ENCODE measurements around the gene LPP.

DNA sequence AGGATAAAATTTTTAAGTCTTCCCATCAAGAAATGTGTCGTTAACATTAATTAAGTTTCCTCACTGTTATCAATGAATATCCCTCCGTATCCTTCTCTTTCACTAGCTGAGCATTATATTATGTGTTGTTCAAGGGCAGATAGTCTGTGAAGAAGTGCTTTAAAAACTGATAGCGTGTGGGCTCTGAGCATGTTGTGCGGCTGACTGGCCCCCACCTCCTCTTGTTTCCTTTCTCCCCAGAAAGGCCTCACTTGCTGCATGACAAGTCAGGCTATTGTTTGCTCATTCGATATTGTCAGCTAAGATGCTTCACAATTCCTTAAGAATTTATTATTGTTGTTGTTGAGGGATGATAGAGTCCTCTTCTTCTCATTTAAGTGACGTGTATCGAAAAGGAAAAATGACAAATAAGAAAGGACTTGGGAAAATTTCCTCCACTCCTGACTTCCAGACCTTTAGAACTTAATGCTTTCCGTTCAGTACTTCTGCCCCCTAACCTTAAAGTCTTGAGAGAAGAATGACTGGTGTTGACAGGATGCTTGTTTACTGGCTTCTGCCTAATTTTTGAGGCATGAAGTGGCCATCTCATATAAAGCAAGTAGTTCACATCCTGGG, 298.3 kb downstream of the LPP start:
- TF ChIP-seq, protein P1, sequence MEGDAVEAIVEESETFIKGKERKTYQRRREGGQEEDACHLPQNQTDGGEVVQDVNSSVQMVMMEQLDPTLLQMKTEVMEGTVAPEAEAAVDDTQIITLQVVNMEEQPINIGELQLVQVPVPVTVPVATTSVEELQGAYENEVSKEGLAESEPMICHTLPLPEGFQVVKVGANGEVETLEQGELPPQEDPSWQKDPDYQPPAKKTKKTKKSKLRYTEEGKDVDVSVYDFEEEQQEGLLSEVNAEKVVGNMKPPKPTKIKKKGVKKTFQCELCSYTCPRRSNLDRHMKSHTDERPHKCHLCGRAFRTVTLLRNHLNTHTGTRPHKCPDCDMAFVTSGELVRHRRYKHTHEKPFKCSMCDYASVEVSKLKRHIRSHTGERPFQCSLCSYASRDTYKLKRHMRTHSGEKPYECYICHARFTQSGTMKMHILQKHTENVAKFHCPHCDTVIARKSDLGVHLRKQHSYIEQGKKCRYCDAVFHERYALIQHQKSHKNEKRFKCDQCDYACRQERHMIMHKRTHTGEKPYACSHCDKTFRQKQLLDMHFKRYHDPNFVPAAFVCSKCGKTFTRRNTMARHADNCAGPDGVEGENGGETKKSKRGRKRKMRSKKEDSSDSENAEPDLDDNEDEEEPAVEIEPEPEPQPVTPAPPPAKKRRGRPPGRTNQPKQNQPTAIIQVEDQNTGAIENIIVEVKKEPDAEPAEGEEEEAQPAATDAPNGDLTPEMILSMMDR (IDR thresholded peaks at IDR 0.05), result no peak
- no peak for TF ChIP-seq EP300 (IDR thresholded peaks at IDR 0.05)
- TF ChIP-seq POLR2A (IDR thresholded peaks at IDR 0.05), result no peak

All from tibial nerve (tissue), 4 donors.